ENCODE measurements around the gene PKNOX1.

PKNOX1 gene

DNA sequence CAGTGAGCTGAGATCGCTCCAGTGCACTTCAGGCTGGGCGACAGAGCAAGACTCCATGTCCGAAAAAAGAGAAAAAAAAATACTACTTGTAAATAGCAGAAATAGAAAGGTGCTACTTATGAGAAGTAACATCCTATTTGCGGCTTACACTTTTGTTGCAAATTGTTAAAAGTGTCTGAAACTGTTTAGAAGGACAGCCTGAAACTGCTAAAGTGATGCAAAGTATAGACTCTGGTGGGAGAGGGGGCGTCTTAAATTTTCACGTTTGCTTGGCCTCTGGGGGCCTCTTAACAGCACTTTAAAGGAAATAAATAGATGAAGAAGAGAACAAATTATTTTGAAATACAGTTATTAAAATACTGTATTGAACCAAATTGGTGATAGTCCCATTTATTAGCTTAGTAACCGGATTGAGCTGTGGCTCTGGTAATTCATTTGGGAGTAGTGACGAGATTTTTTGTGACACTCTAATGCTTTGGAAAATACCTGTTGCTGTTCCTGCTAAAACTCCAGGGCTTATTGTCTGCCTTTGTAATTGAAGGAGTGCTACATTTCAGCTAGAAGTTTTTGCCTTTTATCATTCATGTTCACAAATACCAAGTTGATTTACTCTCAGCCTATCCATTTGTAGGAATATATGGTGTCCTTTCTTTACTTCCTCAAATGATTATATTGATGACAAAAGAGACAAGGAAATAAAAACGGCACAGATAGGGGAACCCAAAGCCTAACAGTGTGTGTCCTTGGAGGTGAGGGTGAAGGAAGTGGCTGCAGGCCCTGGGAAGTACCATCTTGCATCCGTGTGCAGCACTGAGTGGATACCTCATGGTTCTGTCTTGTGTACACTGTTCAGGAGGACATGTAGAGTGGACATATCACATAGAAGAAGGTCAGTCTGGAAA, 6.2 kb downstream of the PKNOX1 start:
- in situ Hi-C loops (cut with HindIII; ENCODE audit: low sequenced_read_pairs), result no loop called here
- no peak overlapping the region for H3K4me3 ChIP-seq (ENCODE audit: low read depth, low read length)
- TF ChIP-seq, protein P1, sequence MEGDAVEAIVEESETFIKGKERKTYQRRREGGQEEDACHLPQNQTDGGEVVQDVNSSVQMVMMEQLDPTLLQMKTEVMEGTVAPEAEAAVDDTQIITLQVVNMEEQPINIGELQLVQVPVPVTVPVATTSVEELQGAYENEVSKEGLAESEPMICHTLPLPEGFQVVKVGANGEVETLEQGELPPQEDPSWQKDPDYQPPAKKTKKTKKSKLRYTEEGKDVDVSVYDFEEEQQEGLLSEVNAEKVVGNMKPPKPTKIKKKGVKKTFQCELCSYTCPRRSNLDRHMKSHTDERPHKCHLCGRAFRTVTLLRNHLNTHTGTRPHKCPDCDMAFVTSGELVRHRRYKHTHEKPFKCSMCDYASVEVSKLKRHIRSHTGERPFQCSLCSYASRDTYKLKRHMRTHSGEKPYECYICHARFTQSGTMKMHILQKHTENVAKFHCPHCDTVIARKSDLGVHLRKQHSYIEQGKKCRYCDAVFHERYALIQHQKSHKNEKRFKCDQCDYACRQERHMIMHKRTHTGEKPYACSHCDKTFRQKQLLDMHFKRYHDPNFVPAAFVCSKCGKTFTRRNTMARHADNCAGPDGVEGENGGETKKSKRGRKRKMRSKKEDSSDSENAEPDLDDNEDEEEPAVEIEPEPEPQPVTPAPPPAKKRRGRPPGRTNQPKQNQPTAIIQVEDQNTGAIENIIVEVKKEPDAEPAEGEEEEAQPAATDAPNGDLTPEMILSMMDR (IDR thresholded peaks at IDR 0.05; ENCODE audit: low read depth, low read length, missing control alignments), result no peak
- no peak for DNase-seq (ENCODE audit: low read depth)

DNA sequence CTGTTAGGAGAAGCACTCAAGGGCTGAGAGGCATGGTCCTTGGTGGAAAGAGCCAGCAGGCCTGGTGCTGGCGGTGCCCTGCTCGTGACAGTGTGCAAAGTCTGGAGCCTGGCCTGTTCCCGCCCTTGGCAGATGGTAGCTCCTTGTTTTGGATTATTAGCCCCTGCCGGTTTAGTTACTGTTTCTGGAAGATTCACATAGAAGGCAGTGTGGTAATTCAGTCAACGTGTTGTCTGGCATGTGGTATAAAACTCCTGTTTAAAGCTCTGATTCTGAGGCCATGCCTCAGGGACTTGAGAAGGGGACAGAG, 6.8 kb downstream of the PKNOX1 start:
- TF ChIP-seq, protein P1 (IDR thresholded peaks at IDR 0.05; ENCODE audit: low read depth, low read length, missing control alignments), result no peak
- H3K4me3 ChIP-seq (ENCODE audit: low read depth, low read length), result no peak overlapping the region
- in situ Hi-C loops (cut with HindIII; ENCODE audit: low sequenced_read_pairs), result no loop called here
- DNase-seq (ENCODE audit: low read depth), result no peak

DNA sequence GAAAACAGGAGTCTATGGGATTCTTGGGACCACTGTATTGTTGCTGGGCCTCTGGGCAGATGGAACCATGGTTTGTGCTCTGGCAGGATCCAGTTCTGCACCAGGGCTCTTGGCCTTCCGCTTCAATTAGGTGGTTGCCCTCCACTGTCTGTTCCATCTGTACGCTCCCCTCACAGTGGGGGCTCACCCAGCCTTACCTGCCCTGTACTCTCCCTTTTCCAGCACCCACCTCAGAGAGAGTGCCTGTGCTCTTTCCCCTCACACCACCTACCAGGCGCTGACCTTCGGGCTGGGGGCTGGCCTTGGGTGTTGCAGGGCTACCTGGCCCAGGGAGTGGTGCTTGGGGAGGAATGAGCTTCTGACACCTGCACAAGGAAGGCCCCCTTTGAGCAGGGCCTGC, 7.5 kb downstream of the PKNOX1 start:
- H3K4me3 ChIP-seq (ENCODE audit: low read depth, low read length), result no peak overlapping the region
- TF ChIP-seq, protein P1 (IDR thresholded peaks at IDR 0.05; ENCODE audit: low read depth, low read length, missing control alignments), result no peak
- in situ Hi-C loops (cut with HindIII; ENCODE audit: low sequenced_read_pairs), result no loop called here
- no peak for DNase-seq (ENCODE audit: low read depth)

DNA sequence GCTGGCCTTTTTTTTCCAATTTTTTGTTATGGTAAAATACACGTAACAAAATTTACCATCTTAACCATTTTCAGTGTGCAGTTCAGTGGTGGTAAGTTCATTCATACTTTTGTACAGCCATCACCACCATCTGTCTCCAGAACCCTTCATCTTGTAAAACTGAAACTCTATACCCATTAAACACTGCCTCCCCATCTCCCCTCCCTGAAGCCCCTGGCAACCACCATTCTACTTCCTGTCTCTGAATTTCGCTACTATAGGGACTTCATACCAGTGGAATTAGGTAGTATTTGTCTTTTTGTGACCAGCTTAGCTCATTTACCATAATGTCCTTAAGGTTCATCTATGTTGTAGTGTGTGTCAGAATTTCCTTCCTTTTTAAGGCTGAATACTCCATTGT, 8.7 kb downstream of the PKNOX1 start:
- in situ Hi-C loops (cut with HindIII; ENCODE audit: low sequenced_read_pairs), result no loop called here
- TF ChIP-seq, protein P1 (IDR thresholded peaks at IDR 0.05; ENCODE audit: low read depth, low read length, missing control alignments), result no peak
- no peak for DNase-seq (ENCODE audit: low read depth)
- H3K4me3 ChIP-seq (ENCODE audit: low read depth, low read length), result no peak overlapping the region

DNA sequence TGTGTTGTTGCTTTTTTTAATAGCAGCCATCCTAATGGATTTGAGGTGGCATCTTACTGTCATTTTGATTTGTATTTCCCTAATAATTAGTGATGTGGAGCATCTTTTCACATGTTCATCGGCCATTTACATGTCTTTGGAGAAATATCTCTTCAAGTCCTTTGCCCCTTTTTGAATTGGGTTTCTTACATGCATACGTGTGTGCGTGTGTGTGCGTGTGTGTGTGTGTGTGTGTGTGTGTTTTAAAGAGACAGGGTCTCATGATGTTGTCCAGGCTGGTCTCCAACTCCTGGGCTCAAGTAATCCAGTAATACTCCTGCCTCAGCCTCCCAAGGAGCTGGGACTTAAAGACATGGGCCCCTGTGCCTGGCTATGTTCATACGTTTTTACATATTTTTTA, 9.5 kb downstream of the PKNOX1 start:
- TF ChIP-seq, protein P1 (IDR thresholded peaks at IDR 0.05; ENCODE audit: low read depth, low read length, missing control alignments), result no peak
- in situ Hi-C loops (cut with HindIII; ENCODE audit: low sequenced_read_pairs), result no loop called here
- DNase-seq (ENCODE audit: low read depth), result no peak
- H3K4me3 ChIP-seq (ENCODE audit: low read depth, low read length), result no peak overlapping the region

DNA sequence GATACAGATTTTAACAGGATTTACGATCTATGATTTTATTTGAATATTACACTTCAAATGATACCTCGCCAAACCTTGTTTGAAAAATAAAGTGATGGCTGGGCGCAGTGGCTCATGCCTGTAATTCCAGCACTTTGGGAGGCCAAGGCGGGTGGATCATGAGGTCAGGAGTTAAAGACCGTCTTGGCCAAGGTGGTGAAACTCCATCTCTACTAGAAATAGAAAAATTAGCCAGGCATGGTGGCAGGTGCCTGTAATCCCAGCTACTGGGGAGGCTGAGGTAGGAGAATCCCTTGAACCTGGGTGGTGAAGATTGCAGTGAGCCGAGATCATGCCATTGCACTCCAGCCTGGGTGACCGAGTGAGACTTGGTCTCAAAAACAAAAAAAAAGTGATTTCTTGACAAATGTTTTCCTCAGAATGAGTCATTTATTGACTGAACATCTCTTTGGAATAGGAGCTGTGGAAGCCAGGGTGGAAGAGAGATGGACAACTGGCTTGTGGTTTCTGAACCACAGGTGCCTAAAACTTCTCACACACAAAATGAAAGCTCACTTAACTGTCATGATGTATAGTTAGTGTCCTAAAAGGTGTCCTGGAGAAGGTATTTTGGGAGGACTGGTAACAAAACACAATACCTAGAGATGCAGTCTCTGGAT, 11.9 kb downstream of the PKNOX1 start:
- in situ Hi-C loops (cut with HindIII; ENCODE audit: low sequenced_read_pairs), result no loop called here
- no peak for DNase-seq (ENCODE audit: low read depth)
- no peak overlapping the region for H3K4me3 ChIP-seq (ENCODE audit: low read depth, low read length)
- TF ChIP-seq, protein P1 (IDR thresholded peaks at IDR 0.05; ENCODE audit: low read depth, low read length, missing control alignments), result no peak
